GM12864 (cell line): Measurements from ENCODE around the gene NUCKS1.

Experiments
- DNase-seq: peaks from one replicate; pipeline ENCODE4 v3.0.0-alpha.2; 2011; ENCODE audit warnings: low read depth
- H3K4me3 ChIP-seq: 2 replicates; pipeline ENCODE4 v1.5.1; 2011; ENCODE audit warnings: mild to moderate bottlenecking, low read depth, low read length, control low read depth
- TF ChIP-seq, protein P1 (sequence below): IDR thresholded peaks from 2 replicates; pipeline ENCODE4 v1.5.1; 2011; ENCODE audit warnings: low read depth, mild to moderate bottlenecking, moderate library complexity, low read length, control low read depth, inconsistent platforms; ENCODE audit errors: missing control alignments

NUCKS1 gene

GRCh38 chr1:205763980-205764379, 14.0 kb upstream of the NUCKS1 start:
- DNase-seq: no peak
- no peak overlapping the region for H3K4me3 ChIP-seq
- TF ChIP-seq, protein P1, sequence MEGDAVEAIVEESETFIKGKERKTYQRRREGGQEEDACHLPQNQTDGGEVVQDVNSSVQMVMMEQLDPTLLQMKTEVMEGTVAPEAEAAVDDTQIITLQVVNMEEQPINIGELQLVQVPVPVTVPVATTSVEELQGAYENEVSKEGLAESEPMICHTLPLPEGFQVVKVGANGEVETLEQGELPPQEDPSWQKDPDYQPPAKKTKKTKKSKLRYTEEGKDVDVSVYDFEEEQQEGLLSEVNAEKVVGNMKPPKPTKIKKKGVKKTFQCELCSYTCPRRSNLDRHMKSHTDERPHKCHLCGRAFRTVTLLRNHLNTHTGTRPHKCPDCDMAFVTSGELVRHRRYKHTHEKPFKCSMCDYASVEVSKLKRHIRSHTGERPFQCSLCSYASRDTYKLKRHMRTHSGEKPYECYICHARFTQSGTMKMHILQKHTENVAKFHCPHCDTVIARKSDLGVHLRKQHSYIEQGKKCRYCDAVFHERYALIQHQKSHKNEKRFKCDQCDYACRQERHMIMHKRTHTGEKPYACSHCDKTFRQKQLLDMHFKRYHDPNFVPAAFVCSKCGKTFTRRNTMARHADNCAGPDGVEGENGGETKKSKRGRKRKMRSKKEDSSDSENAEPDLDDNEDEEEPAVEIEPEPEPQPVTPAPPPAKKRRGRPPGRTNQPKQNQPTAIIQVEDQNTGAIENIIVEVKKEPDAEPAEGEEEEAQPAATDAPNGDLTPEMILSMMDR: no peak

- TF ChIP-seq, protein P1: no peak
- H3K4me3 ChIP-seq: no peak overlapping the region
- no peak for DNase-seq
These were observed 10.6 kb upstream of the NUCKS1 start for GRCh38 chr1:205760606-205761005.

GRCh38 chr1:205756552-205756951, 6.6 kb upstream of the NUCKS1 start:
- no peak for DNase-seq
- H3K4me3 ChIP-seq: no peak overlapping the region
- TF ChIP-seq, protein P1: no peak

- TF ChIP-seq, protein P1: no peak
- H3K4me3 ChIP-seq: no peak overlapping the region
- no peak for DNase-seq
These were observed 4.9 kb upstream of the NUCKS1 start for GRCh38 chr1:205754857-205755256.

DNA sequence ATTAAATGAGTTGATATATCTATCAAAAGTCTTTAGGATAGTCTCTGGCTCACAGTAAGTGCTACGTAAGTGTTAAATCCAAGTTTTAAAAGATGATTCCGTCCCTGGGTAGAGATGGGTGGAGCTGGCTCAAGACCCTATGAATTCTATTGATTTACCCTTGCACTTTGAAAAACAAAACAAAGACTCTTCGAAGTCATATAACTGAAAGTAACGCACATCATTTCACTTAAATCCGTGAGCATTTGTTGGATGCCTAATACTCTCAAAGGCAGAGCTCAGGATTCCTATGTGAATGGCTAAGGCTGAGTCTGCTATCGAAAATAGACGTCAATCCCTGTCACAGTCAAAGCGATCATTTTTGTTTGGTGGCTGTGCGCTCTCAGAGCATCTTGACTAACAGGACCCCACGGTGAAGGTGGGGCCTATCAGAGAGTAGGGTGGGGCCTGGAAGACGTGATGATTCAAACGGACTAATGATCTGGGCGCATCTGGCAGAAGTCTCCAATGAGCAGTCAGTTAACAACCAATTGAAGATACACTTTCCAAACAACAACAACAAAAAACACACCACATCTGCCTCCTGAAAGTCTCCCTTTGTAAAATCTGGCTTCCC, 1.2 kb upstream of the NUCKS1 start:
- TF ChIP-seq, protein P1: no peak
- no peak overlapping the region for H3K4me3 ChIP-seq
- no peak for DNase-seq

DNA sequence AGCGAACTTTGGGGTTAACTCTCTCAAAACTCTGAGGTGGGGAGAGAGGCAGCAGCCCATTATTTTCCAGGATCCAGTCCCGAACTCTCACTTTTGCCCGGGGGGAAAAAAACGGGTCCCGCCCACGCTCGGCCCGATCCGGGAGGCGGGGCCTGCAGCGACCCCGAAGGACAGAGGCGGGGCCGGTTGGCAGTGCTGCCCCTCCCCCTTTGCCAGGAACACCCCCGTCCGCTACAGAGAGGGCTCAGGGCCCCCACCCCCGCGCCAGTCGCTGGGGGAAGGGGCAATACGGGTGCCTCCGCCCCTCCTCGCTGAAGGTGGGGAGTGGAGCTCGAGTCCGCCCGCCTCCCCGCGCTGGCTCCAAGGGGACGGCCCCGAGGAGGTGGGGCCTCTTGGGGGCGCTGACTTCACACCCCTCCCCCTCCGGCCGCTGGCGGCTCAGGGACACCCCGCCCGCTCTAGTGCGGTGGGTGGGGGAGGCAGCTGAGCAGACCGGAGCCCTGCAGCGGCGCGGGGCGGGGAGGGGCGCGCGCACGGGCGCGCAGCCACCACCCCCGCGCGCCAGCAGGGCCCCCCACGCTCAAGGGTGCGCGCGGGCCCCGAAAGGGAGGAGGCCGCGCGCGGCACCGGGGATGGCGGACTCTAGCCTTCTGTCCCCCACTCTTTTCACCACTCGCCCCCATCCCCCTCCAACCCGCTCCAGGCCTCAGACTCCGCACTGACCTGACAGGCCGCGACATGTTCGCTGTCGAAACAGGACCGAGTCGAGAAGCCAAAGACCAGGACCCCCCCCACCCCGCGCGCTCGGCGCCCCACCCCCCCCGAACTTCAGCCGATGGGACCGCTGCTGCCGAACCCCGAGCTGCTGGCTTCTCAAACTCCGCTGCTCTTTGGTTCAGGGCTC, 496 bp downstream of the NUCKS1 start:
- TF ChIP-seq, protein P1: no peak
- peak; percentile 73 for DNase-seq
- peak overlapping the region; percentile 68 for H3K4me3 ChIP-seq
